BJ (cell line): ENCODE data around the gene IFI44. TPM values are rescaled to one million over a fixed set of nuclear protein-coding genes. Genes with fewer than 3 reads are reported as not detected.

Experiments used
- CTCF ChIA-PET: fragments of 350-600 bp; formaldehyde crosslinking; extraction: SDS; loops from one replicate; lab custom pipeline; 2021; ENCODE audit warnings: antibody characterized with exemption, inconsistent platforms; lab: Yijun Ruan, JAX
- POLR2A ChIA-PET: fragments of 300-600 bp; sonication (Branson Sonifier 250); formaldehyde crosslinking; extraction: SDS; loops from one replicate; lab custom pipeline; 2021; ENCODE audit warnings: antibody characterized with exemption; lab: Charles Lee
- DNase-seq: peaks from one replicate; pipeline ENCODE4 v3.0.0-alpha.2; 2011; ENCODE audit warnings: low read depth
- H3K27me3 ChIP-seq: 2 replicates; pipeline ENCODE4 v1.6.0; 2011; ENCODE audit warnings: low read length; ENCODE audit not compliant: control insufficient read depth, insufficient read depth
- H3K36me3 ChIP-seq: 2 replicates; pipeline ENCODE4 v1.5.1; 2011; ENCODE audit warnings: low read length; ENCODE audit not compliant: control insufficient read depth, insufficient read depth
- H3K4me3 ChIP-seq: 2 replicates; pipeline ENCODE4 v1.5.1; 2011; ENCODE audit warnings: low read depth, mild to moderate bottlenecking, control low read depth, low read length
- polyA plus RNA-seq: library from polyadenylated mRNA; depleted of rRNA; stranded (reverse); fragments of >200 nt; gene quantifications from 2 replicates; pipeline ENCODE4 v1.2.3, GENCODE V29; 2011
- TF ChIP-seq, protein P1 (sequence below): IDR thresholded peaks from 2 replicates; pipeline ENCODE4 v1.5.1; 2011; ENCODE audit warnings: low read depth, mild to moderate bottlenecking, control low read depth, inconsistent platforms, low read length, moderate library complexity; ENCODE audit not compliant: insufficient read depth

Gene IFI44
- polyA plus RNA-seq, 1 experiment: 2.2 TPM

- CTCF ChIA-PET: no interaction called here
- POLR2A ChIA-PET: no interaction called here
These were observed 14.3 kb downstream of the IFI44 start for GRCh38 chr1:78663923-78664322.

DNA sequence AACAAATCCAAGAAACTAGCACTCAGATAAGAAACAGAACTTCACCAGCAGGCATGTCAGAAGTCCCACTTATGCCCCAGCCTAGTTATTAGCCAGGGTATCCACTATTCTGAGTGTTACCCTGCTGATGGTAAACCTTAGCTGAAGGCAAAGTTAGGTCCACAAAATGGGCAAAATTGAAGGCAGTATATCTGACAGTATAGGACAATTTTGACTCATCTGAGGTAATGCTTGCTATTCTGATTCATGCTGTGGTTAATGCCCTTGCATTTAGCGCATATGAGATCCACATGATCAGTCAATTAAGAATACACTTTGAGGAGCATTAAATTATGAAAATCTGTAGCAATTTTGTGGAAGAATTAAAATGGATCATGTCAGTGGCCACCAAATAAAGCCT lies 15.1 kb downstream of the IFI44 start:
- CTCF ChIA-PET: interaction anchor here (1.8 kb wide), 1 partner anchor 45 kb away, joined by 6 read pairs; the partner anchor contains the start of gene IFI44L
- Histone ChIP-seq H3K36me3 (no peaks in the 10 kb centered on the region), H3K4me3 (no peak overlapping the region), H3K27me3 (no peaks in the 10 kb centered on the region)
- no peak for DNase-seq
- TF ChIP-seq, protein P1, sequence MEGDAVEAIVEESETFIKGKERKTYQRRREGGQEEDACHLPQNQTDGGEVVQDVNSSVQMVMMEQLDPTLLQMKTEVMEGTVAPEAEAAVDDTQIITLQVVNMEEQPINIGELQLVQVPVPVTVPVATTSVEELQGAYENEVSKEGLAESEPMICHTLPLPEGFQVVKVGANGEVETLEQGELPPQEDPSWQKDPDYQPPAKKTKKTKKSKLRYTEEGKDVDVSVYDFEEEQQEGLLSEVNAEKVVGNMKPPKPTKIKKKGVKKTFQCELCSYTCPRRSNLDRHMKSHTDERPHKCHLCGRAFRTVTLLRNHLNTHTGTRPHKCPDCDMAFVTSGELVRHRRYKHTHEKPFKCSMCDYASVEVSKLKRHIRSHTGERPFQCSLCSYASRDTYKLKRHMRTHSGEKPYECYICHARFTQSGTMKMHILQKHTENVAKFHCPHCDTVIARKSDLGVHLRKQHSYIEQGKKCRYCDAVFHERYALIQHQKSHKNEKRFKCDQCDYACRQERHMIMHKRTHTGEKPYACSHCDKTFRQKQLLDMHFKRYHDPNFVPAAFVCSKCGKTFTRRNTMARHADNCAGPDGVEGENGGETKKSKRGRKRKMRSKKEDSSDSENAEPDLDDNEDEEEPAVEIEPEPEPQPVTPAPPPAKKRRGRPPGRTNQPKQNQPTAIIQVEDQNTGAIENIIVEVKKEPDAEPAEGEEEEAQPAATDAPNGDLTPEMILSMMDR: no peak
- POLR2A ChIA-PET: no interaction called here

More at GRCh38 chr1:78663923-78664322, 14.3 kb downstream of the IFI44 start:
- H3K36me3 ChIP-seq: no peaks in the 10 kb centered on the region
- TF ChIP-seq, protein P1: no peak
- no peak for DNase-seq
- H3K4me3 ChIP-seq: no peak overlapping the region
- H3K27me3 ChIP-seq: no peaks in the 10 kb centered on the region

- POLR2A ChIA-PET: no interaction called here
- H3K36me3 ChIP-seq: no peaks in the 10 kb centered on the region
- DNase-seq: no peak
- CTCF ChIA-PET: interaction anchor here (1.0 to 1.8 kb wide), 2 partner anchors 46 to 48 kb away, joined by 3 to 6 read pairs; partner anchors contain the start of gene IFI44L
- TF ChIP-seq, protein P1: no peak
- H3K27me3 ChIP-seq: no peaks in the 10 kb centered on the region
- H3K4me3 ChIP-seq: no peak overlapping the region
These were observed 16.2 kb downstream of the IFI44 start for GRCh38 chr1:78665809-78666208.

- POLR2A ChIA-PET: no interaction called here
- DNase-seq: no peak
- H3K27me3 ChIP-seq: no peaks in the 10 kb centered on the region
These were observed 18.3 kb downstream of the IFI44 start for GRCh38 chr1:78667939-78668338.

DNA sequence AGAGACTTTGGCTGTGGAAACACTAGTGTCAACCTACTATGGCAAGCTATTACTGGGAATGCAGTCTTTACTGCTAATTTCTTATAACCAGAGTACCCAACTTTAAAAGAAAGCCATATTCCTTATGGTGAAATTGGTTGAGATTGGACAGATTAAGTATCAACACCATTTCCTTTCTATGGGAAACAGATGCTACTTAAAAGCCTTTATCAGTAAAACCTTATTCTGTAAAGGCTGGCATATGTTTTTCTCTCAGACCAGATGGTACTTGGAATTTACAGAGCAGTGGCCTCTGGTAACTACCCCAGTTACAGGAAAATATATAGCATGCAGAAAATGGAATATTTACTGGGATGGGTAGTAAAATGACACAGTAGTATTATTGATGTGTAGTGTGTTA lies 18.8 kb downstream of the IFI44 start:
- POLR2A ChIA-PET: no interaction called here

More at GRCh38 chr1:78667939-78668338, 18.3 kb downstream of the IFI44 start:
- H3K4me3 ChIP-seq: no peak overlapping the region
- TF ChIP-seq, protein P1: no peak
- H3K36me3 ChIP-seq: no peaks in the 10 kb centered on the region
- CTCF ChIA-PET: interaction anchor here (0.7 to 3.3 kb wide), 3 partner anchors 8 to 697 kb away, joined by 3 to 20 read pairs (median 4); no protein-coding TSS in a partner anchor

More for the DNA sequence above, 18.8 kb downstream of the IFI44 start:
- no peak overlapping the region for H3K4me3 ChIP-seq
- DNase-seq: no peak
- CTCF ChIA-PET: interaction anchor here (3.3 kb wide), 1 partner anchor 51 kb away, joined by 20 read pairs; no protein-coding TSS in a partner anchor
- H3K36me3 ChIP-seq: no peaks in the 10 kb centered on the region
- TF ChIP-seq, protein P1: no peak
- H3K27me3 ChIP-seq: no peaks in the 10 kb centered on the region
